Adrenal gland (tissue), 12 donors: ENCODE results near the gene NRXN3. TPM values are rescaled to one million over a fixed set of nuclear protein-coding genes. Genes with fewer than 3 reads are reported as not detected.

Experiments used
- DNase-seq, 7 donors: peaks; one replicate each; pipeline ENCODE4 v3.0.0-alpha.2; 2019 to 2020
- H3K27ac ChIP-seq, 5 donors: fragments of 200-600 bp; sonication (generic) in 4 of 5; 1 replicate in 3 of 5; 2 replicates in 2 of 5; pipeline versions ENCODE4 v1.5.1 to v1.8.0; 2016 to 2020; ENCODE audit warnings: mild to moderate bottlenecking in 1 of 5
- H3K27me3 ChIP-seq: fragments of 200-600 bp; 2 replicates; pipeline ENCODE4 v1.8.0; 2021
- H3K36me3 ChIP-seq, 2 donors: fragments of 200-600 bp; replicated peaks in 1 of 2; 1 replicate in 1 of 2; 2 replicates in 1 of 2; pipeline versions ENCODE4 v1.5.1 to v1.8.0; 2018 to 2022
- H3K4me1 ChIP-seq, 2 donors: fragments of 200-600 bp; replicated peaks in 1 of 2; 1 replicate in 1 of 2; 2 replicates in 1 of 2; pipeline versions ENCODE4 v1.5.1 to v1.8.0; 2018 to 2021
- H3K4me3 ChIP-seq, 4 donors: fragments of 200-600 bp; sonication (generic) in 3 of 4; one replicate each; pipeline ENCODE4 v1.5.1; 2016 to 2018
- H3K9me3 ChIP-seq, 3 donors: fragments of 200-600 bp; sonication (generic) in 1 of 3; replicated peaks in 1 of 3; 1 replicate in 2 of 3; 2 replicates in 1 of 3; pipeline versions ENCODE4 v1.5.1 to v1.8.0; 2016 to 2021
- CTCF ChIP-seq, 6 experiments: fragments of 450-650 bp in 4 of 6; fragments of 200-600 bp in 2 of 6; sonication (generic) in 1 of 6; IDR thresholded peaks; 1 replicate in 5 of 6; 2 replicates in 1 of 6; pipeline versions ENCODE4 v1.5.1 to v1.8.0; 2016 to 2021; ENCODE audit warnings: antibody characterized with exemption in 6 of 6, mild to moderate bottlenecking in 2 of 6, moderate library complexity in 1 of 6
- POLR2A ChIP-seq, 2 donors: fragments of 450-650 bp; IDR thresholded peaks; one replicate each; pipeline ENCODE4 v1.6.1; 2017; ENCODE audit warnings: antibody characterized with exemption in 2 of 2, mild to moderate bottlenecking in 2 of 2, moderate library complexity in 1 of 2
- WGBS, 4 donors: extraction: QIAGEN DNeasy Blood & Tissue Kit in 2 of 4; methylation state at CpG; one replicate each; pipeline versions ENCODE4 v1.1.5 to v1.1.7; 2013 to 2017; 5-methylcytosine and 5-hydroxymethylcytosine counted together
- intact Hi-C, 2 donors: fragments of 100-400 bp; cut with DNase I; formaldehyde crosslinking; loops; one replicate each; pipeline versions ENCODE4 v1.14.1 to v1.15.0; 2022 to 2023
- polyA plus RNA-seq, 3 donors: library from polyadenylated mRNA; stranded (reverse); fragments of 200-250 nt in 2 of 3; fragments of 350-450 nt in 1 of 3; fragmentation: Illumina TruSeq in 1 of 3; extraction: RNeasy Lipid Tissue Mini Kit (QIAGEN cat#74804) in 1 of 3; gene quantifications; one replicate each; pipeline ENCODE4 v1.2.3, GENCODE V29; 2013 to 2014
- total RNA-seq, 9 donors: library from RNA; depleted of rRNA in 4 of 9; stranded (reverse); fragments of >200 nt in 4 of 9; fragments of 120-200 nt in 1 of 9; fragmentation: NEBNext Ultra II Directional in 1 of 9; extraction: Animal tissue kit (Norgen Biotek cat#: 25700) in 1 of 9; gene quantifications; one replicate each; pipeline versions ENCODE4 v1.1.0 to v1.2.4, GENCODE V29; 2013 to 2023
- donor health status: healthy with polysubstance abuse.
- donor health status: Bipolar disorder and iron deficiency.
- donor health status: DM: yes; HTN: yes; CAD: no.
- donor health status: DM: no; HTN: no; CAD: no.
- donor health status: DM: no; HTN: no; CAD: no.
- donor health status: DM: yes; HTN: yes; CAD: no.

Gene NRXN3
- total and polyA plus RNA-seq, 12 donors: 0.09 to 8.5 (median 1.6) TPM

- Histone ChIP-seq H3K27me3 (no peaks in the 10 kb centered on the region), H3K36me3 (no peaks in the 10 kb centered on the region), H3K4me1 (no peaks in the 10 kb centered on the region), H3K9me3 (no peaks in the 10 kb centered on the region), H3K27ac (no peak overlapping the region), H3K4me3 (no peak overlapping the region)
- WGBS, 4 donors: 77 to 79% (median 79%) methylated on average over 7 of the region's 7 CpGs
- no peak for DNase-seq
- TF ChIP-seq CTCF (IDR thresholded peaks at IDR 0.05): no peak
- intact Hi-C loops: no loop called here
Observed at GRCh38 chr14:79724934-79725717, 1555.0 kb downstream of the NRXN3 start.

- DNase-seq: no peak
- no peak for TF ChIP-seq POLR2A (IDR thresholded peaks at IDR 0.05)
- no peak for TF ChIP-seq CTCF (IDR thresholded peaks at IDR 0.05)
- Histone ChIP-seq H3K27me3 (no peaks in the 10 kb centered on the region), H3K4me1 (no peaks in the 10 kb centered on the region), H3K36me3 (no peaks in the 10 kb centered on the region), H3K9me3 (no peaks in the 10 kb centered on the region), H3K4me3 (no peak overlapping the region), H3K27ac (no peak overlapping the region)
- intact Hi-C loops: no loop called here
- WGBS, 4 donors: 74 to 83% (median 78%) methylated on average over 3 of the region's 3 CpGs
Observed at GRCh38 chr14:79727900-79728299, 1557.7 kb downstream of the NRXN3 start.

- no peak overlapping the region for H3K4me3 ChIP-seq
- no peak for TF ChIP-seq POLR2A (IDR thresholded peaks at IDR 0.05)
- TF ChIP-seq CTCF (IDR thresholded peaks at IDR 0.05): no peak
- no peak overlapping the region for H3K27ac ChIP-seq
- no peaks in the 10 kb centered on the region for H3K27me3 ChIP-seq
- no peaks in the 10 kb centered on the region for H3K36me3 ChIP-seq
- intact Hi-C loops: no loop called here
- DNase-seq: no peak
- WGBS, 4 donors: 80 to 86% (median 83%) methylated on average over 3 of the region's 3 CpGs
- H3K9me3 ChIP-seq: no peaks in the 10 kb centered on the region
- no peaks in the 10 kb centered on the region for H3K4me1 ChIP-seq
Observed at GRCh38 chr14:79728331-79728730, 1558.2 kb downstream of the NRXN3 start.

- Histone ChIP-seq H3K27ac (no peak overlapping the region), H3K4me3 (no peak overlapping the region), H3K9me3 (no peaks in the 10 kb centered on the region), H3K27me3 (no peaks in the 10 kb centered on the region), H3K36me3 (no peaks in the 10 kb centered on the region), H3K4me1 (no peaks in the 10 kb centered on the region)
- no peak for DNase-seq
- TF ChIP-seq POLR2A (IDR thresholded peaks at IDR 0.05) (no peak), CTCF (IDR thresholded peaks at IDR 0.05) (no peak)
- intact Hi-C loops: no loop called here
- WGBS, 4 donors: 75 to 83% (median 83%) methylated on average over 3 of the region's 3 CpGs
Observed at GRCh38 chr14:79729731-79730130, 1559.6 kb downstream of the NRXN3 start.
